GM21528 (cell line): Measurements from ENCODE around the gene ARHGAP19.
"Not testable (repeated sequence)": the region's sequence is repeated elsewhere in the genome, so short reads cannot be mapped to it uniquely, and the experiment has no call there.

Experiments used
- ATAC-seq: cut with Tn5 transposase; IDR thresholded peaks from one replicate; pipeline ENCODE4 v1.9.1; 2021; ENCODE audit warnings: mild to moderate bottlenecking, moderate library complexity; ENCODE audit not compliant: unreplicated experiment, low FRiP score

Gene ARHGAP19

DNA sequence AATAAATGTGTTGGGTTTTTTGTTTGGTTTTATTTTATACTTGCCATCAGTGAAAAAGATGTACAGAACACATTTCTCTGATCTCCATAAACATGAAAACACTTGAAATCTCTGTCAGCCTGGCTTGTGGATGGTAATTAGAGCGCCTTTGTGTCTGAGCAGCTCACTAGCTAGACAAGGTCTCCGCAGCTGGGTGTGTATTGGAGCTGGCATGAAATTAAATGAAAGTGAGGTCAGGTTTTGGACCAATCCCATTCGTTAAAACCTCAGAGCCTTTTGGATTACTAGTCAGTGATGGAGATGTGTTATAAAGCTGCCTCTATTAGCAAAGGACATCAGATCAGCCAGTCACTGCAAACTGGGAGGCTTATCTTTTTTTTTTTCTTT is 29.4 kb upstream of the ARHGAP19 start:
- ATAC-seq = no peak

DNA sequence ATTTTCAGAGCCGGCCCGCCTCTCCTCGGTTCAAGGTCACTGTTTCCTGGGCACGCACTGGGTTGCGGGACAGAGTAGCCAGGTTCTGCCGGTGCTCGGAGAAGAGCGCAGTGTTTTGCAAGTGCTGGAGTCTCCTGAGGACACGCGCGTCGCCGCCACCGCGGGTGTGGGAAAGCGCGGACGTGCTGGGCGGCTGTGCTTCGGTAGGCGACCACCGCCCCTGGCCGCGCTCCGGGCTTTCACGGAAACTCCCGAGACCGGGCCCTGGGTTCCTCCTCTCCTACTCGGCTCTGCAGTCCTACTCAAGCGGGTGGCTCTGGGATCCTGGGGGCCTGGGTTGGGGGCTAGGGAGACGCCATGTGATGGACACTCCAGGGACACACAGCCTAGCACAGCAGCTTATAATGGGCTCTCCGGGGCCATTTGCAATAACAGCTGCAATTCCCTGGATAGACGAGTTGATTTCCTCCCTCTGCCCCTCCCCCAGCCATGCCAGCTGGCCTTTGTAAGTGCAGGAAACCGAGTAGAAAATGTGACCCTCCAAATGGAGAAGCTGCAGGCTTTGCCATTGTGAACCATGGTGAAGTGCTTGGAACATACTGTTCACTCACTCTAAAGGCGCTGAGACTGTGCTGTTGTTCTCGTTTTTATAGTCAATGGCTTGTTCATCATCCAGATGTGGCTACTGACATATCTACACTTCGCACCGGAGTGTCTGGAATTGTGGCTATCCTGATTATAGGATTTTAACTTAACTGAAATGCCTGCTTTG is 28.8 kb upstream of the ARHGAP19 start:
- ATAC-seq = no peak

DNA sequence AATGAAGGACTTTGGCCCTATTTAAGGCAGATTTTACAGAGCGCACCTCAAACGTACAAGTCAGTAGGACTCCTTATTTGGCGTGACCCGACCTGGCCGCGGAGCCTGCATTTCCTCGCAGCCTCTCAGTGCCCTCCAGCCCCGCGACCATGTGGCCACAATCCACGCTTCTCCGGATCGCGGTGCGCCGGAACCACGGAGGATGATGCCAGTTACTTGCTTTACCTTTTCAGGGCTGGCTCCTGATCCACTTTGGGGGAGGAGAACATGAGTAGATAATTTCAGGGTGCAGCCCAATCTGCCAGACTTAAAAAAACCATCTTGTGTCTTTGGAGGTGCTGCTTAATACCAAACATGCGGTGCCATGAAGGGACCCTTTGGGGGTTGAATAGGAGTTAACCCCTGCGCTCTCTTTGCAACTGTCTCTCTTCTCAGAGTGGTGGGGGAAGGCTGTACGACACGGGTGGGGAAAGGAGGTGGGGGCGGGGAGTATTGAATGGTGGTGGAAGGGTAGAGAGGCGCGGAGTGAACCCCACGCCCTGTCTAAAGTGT is 28.1 kb upstream of the ARHGAP19 start:
- no peak for ATAC-seq

DNA sequence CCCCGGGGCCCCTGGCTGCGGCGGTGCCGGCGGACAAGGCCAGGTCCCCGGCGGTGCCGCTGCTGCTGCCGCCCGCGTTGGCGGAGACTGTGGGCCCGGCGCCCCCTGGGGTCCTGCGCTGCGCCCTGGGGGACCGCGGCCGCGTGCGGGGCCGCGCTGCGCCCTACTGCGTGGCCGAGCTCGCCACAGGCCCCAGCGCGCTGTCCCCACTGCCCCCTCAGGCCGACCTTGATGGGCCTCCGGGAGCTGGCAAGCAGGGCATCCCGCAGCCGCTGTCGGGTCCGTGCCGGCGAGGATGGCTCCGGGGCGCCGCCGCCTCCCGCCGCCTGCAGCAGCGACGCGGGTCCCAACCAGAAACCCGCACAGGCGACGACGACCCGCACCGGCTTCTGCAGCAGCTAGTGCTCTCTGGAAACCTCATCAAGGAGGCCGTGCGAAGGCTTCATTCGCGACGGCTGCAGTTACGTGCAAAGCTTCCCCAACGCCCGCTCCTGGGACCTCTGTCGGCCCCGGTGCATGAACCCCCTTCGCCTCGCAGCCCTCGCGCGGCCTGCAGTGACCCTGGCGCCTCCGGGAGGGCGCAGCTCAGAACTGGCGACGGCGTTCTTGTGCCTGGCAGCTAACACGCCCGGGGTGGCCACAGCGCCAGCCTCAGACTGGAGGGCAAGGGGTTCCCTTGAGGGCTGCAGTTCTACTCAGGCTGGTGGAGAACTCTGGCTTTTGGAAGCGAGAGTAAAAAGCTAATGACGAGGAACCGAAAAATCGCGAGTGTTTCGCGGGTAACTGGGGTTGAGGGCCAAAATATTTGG is 27.4 kb upstream of the ARHGAP19 start:
- ATAC-seq = peak; percentile 32

DNA sequence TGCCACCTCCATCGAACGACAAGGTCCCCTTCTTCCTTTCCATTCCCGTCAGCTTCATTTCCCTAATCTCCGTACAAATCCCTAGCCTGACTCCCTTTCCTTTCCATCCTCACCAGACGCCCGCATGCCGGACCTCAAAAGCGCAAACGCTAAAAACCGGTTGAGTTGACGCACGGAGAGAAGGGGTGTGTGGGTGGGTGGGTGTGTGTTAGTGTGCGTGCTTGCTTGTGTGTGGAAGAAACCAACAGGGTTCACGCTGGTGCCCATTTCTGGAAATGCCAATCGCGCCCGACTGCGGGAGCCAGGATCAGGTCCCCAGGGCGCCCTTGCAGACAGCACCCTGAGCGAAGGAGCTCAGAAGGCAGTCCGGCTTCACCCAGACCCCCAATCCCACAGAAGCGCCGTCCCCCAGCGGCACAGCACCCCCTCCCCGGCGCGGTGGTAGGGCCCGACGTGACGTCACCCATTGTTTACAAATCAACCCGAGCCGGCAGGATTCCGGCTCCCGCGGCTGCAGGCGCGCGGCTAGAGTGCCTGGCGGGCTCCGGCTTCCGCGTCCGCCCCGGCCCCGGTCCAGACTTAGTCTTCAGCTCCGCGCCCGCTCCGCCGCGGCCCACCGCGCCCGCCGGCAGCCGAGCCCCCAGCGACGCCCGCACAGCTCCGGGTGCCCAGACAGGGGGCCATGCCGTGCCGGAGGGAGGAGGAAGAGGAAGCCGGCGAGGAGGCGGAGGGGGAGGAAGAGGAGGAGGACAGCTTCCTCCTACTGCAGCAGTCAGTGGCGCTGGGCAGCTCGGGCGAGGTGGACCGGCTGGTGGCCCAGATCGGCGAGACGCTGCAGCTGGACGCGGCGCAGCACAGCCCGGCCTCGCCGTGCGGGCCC is 26.6 kb upstream of the ARHGAP19 start, which contains the start of gene FRAT1:
TSS of gene FRAT1 (plus strand) at position 500 of the 880 bp plus-strand sequence. CDS start at position 683, 183 bp downstream.
- peak; percentile 77 for ATAC-seq

DNA sequence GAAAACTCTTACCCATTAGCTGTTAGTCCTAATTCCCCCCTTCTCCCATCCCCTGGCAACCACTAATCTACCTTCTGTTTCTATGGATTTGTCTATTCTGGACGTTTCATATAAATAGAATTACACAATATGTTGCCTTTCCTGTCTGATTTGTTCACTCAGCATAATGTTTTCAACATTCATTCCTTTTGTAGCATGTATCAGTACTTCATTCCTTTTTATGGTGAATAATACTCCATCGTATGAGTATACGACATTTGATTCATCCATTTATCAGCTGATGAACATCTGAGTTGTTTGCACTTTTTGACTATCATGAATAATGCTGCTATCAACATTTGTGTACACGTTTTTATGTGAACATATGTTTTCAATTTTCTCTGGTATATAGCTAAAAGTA is 22.2 kb upstream of the ARHGAP19 start:
- ATAC-seq = no peak

DNA sequence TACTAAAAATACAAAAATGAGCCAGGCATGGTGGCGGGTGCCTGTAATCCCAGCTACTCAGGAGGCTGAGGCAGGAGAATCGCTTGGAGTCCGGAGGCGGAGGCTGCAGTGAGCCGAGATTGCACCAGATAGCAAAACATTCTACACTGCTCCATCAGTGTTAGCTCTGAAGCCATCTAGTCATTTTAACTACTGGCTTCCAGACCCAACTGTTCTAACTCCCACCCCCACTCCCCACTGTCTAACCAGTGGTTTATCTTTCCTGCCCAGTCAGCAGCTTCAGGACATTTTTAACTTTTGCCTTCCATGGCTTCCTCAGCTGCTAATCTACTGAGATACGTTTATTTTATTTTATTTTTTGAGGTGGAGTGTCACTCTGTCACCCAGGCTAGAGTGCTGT is 20.5 kb upstream of the ARHGAP19 start:
- ATAC-seq = no peak

DNA sequence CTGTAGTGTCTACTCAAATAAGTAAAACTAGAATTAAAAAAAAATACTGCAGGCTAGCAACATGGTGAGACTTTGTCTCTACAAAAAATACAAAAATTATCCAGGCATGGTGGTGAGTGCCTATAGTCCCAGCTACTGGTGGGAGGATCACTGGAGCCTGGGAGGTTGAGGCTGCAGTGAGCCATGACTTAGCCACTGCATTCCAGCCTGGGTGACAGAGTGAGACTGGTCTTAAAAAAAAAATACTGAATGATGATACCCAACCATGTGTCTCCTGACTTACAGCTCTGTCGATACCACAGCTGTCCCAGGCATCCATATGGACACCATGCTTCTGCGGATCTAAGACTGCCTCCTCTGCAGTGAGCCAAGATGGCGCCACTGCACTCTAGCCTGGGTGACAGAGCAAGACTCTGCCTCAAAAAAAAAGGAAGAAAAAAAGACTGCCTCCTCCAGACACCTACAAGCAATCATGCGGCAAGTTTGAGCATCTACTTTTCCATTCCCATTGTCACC is 18.7 kb upstream of the ARHGAP19 start:
- ATAC-seq = no peak

DNA sequence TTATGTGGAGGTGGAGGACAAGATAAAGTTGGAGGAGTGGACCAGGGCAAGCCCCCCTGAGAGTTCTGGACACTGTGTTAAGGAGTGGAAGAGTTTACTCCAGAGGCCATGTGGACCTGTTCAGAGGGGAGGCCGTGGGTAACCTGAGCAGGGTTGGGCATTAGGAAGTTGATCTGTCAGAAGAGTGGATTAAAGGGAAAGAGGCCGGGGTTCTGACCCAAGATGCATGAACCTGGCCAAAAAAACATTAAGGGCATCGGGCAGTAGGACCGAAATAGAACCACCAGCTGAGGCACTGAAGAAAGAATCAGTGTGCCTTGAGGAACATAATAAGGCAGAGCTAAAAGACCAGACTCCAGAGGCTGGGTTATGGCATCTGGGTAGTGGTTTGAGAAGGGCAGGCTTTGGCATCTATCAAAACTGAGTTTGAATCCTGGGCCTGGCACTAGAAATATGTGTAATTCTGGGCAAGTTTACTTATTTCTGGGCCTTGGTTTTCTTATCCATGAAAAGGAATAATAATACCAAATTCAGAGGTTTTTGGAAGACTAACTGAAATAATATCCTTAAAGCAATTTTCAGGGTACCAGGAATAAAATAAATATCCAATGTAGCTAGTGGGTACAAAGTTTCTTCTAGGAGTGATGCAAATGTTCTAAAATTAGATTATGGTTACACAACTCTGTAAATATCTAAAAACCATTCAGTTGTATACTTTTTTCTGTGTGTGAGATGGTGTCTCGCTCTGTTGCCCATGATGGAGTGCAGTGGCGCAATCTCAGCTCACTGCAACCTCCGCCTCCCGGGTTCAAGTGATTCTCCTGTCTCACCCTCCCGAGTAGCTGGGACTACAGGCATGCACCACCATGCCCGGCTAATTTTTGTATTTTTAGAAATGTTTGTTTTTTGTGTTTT is 15.7 kb upstream of the ARHGAP19 start:
- no peak for ATAC-seq

DNA sequence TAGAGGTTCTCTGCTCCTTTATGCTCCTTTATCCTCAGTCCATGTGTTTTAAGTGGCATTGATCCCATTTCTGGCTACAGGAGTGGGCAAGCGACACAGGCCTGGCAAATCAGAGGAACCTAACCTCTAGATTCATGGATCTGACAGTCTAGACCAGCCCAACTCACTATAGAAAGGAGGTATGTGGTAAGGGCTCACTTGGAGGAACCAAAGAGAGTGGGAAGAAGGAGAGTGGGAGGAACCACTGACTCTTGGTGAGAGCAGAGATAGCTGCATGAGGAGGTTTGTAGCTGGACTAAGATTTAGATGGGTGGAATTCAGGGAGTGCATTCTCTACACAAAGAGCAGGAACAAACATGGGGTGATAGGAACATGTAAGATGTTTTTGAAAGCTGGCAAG is 15.0 kb upstream of the ARHGAP19 start:
- no peak for ATAC-seq

DNA sequence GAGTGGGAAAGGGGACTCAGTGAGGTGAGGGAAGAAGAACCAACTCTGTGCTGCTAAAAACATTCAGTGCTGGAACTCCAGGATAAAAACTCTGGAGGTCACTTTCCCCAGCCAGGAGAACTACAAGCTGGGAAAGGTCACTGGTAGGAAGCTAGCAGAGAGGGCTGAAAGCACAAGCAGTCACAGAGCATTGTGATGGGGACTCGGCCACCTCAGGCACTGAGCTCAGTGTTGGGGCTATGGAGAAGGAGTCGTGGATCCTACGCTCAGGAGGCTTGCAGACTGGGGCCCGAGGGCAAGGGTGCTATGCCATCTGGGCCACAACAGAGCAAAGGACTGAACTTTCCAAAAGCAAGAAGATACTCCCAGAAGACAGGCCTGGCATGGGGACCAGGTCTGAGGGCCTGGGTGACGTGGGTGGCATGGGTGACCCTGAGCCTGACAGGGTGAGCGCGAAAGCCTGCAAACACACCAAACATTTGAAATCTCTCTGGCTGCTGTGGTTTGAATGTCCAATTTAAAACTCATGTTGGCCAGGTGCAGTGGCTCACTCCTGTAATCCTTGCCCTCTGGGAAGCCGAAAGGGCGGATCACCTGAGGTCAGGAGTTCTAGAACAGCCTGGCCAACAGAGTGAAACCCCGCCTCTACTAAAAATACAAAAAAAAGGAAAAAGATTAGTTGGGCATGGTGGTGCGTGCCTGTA is 9.8 kb upstream of the ARHGAP19 start:
- no peak for ATAC-seq

DNA sequence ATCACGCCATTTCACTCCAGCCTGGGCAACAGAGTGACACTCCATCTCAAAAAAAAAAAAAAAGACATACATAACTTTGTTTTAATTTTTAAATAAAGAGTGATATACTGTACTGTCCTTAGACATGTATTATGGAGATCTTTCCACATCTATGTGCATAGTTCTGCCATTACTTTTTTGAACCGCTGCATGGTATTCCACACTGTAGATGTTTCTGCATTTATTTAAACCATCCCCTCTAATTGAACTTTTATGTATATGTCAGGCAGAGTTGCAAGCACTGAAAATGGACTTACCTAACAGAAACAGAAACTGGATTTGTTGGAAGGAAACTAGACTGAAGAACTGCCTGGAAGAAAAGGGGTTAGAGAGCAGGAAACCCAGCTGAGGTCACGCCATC is 8.5 kb upstream of the ARHGAP19 start:
- ATAC-seq = no peak

DNA sequence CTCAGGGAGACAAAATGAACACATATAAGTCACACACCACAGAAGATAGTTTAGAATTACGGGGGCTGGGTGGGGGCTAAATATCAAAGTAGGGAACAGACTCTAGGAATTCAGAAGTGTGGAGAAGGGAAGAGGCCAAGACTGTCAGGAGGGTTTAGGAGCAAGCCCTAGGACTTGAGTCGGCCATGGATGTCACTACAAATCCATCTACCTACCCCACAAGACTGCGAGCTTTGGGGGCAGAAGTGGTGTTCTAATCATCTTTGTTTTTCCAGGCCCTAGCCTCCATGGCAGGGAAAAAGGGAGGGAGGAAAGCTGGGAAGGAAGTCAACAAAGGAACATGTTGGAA is 5.8 kb upstream of the ARHGAP19 start:
- no peak for ATAC-seq

DNA sequence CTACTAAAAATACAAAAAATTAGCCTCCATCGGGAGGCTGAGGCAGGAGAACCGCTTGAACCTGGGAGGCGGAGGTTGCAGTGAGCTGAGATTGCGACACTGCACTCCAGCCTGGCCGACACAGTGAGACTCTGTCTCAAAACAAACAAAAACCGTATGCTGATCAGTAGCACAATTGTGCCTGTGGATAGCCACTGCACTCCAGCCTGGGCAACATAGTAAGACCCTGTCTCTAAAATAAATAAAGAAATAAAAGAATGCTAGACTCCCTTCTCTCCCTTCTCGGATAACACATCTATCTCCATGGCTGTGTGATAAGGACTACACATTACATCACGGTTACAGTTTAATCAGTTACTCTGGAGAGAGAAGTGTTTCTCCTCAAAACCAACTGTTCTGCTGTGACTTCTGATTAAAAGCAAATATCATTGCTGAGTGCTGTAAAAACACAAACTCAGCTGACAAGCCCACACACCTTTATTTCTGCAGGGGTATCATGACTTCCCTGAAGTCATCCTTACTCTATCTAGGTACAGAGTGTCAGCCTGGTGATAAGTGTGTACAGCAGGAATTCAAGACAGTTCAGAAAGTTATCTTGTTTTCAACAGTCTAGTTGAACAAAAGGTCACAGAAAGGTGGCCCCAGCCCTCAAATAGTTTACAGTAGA is 5.3 kb upstream of the ARHGAP19 start:
- ATAC-seq = no peak

DNA sequence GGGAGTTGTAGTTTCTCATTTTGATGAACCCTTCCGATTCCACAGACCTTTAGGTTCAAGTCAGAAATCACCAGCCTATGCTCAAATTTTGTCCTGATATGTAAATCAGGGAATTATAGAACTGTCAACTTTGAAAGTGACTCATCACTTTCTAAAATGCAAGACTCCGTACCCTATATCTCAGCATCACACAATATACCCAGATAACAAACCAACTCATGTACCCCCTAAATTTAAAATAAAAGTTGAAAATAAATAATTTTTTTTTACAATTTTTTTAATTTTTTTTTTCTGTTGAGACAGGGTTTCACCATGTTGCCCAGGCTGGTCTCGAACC is 393 bp upstream of the ARHGAP19 start:
- no peak for ATAC-seq

DNA sequence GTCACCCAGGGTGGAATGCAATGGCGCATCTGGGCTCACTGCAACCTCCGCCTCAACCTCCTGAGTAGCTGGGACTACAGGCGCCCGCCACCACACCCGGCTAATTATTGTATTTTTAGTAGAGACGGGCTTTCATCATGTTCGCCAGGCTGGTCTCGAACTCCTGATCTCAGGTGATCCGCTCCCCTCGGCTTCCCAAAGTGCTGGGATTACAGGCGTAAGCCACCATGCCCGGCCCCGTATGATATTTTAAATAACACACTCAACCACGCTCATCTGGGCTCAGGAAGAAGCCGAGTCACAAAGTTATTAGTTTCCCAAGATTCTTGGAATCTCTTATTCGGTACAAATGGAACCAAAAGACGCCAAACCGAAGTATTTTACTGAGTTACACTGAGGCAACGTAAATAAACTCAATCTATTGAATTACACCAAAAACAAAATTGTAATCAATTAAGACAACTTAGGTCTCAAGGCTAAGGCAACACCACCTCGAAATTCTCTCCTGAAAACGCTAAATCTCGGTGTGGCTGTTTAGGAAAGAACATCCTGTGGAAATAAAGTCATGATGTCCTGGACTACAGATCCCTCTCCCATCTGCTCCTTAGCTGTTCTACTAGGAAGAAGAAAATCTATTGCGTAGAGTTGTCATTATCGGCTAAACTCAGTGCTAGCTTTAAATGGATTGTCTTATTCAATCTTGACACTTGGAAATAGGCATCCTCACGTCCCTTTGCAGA is 910 bp downstream of the ARHGAP19 start:
- no peak for ATAC-seq

DNA sequence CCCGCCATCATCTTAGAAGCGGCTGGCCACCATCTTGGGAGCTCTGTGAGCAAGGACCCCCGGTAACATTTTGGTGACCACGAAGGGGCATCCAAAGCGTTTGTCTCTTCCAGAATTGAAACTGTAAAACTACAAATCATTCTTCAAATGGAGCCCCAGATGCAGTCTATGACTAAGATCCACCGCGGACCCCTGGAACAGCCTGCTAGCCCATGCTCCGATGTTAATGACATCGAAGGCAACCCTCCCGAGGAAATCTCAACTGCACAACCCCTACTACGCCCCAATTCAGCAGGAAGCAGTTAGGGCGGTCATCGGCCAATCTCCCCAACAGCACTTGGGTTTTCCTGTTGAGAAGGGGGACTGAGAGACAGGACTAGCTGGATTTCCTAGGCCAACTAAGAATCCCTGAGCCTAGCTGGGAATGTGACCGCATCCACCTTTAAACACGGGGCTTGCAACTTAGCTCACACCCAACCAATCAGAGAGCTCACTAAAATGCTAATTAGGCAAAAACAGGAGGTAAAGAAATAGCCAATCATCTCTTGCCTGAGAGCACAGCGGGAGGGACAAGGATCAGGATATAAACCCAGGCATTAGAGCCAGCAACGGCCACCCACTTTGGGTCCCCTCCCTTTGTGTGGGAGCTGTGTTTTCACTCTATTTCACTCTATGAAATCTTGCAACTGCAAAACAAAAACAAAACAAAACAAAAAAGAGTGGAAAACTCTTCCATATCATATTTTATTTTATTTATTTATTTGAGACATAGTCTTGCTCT is 1.7 kb downstream of the ARHGAP19 start:
- not testable (repeated sequence) for ATAC-seq
